Activated CD4-positive, CD25-positive, alpha-beta regulatory T cell treated with anti-CD3 and anti-CD28 coated beads, Interleukin-2, amount 50 U/mL, for 16 hours (primary cell): ENCODE results near the gene ALKBH5.

Source experiments
- DNase-seq: peaks from one replicate; pipeline ENCODE4 v3.0.0-alpha.2; 2020; ENCODE audit warnings: low read depth, low spot score

Gene ALKBH5

DNA sequence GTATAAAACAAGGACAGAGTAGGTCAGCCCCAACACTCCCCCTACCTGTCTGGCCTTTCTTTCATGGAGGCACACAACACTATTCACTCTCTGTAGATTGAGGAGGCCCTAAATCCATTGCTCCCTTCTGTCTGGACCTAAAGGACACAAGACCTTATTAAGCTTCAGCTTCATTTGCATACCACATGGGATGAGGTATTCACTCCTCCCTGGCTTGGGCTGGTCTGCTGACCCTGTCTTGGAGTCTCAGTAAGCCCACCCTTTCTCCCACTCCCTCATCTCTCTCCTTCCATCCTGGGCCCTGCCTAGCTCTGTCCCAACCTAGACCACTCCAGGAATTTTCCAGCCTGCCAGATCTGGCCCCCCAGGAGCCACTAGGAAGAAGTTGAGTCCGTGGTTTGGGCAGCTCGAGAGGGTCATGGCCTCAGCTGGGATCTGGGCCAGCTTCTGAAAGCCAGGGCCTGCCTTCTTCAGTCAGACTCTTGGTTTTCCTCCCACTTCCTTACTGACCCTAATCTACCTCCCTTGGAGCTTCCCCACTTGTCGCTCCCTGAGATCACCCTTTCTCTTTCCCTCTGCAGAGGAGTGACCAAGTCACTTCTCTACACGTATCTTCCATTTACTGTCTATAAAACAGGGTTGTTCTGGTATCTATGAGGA, 35.3 kb downstream of the ALKBH5 start:
- DNase-seq: no peak

- no peak for DNase-seq
Observed at GRCh38 chr17:18224053-18224386, 40.4 kb downstream of the ALKBH5 start.

- DNase-seq: no peak
Observed at GRCh38 chr17:18224387-18225120, 40.9 kb downstream of the ALKBH5 start.

- peak; percentile 92 for DNase-seq
Observed at GRCh38 chr17:18225121-18225641, 41.6 kb downstream of the ALKBH5 start, which contains the start of gene LLGL1. Gene LLGL1 (plus strand): TSS chr17:18225635. CDS start chr17:18225683, 48 bp downstream.

DNA sequence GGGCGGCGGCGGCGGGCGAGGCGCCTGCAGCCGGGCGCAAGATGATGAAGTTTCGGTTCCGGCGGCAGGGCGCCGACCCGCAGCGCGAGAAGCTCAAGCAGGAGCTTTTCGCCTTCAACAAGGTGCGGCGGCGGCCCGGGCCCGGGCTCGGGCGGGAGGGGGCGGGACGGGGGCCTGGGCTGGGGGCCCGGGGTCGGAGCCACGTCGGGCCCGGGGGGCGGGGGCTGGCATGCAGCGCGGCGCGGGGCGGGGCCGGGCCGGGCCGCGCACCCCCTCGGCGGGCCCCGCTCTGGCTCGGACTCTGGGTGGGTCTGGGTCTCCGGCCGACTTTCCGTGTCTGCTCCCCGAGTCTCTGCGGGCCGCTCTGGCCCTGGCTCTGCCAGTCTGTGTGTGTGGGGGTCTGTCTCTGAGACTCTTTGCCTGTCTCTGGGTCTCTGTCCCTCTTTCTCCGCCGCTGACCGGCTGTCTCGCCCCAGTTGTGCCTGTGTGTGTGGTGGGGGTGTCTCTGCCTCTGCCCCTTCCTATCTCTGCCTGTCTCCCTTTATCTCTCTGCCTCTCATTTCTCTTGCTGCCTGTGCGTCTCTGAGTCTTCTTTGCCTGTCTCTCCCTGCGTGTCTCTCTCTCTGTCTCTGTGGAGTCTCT, 42.1 kb downstream of the ALKBH5 start:
- no peak for DNase-seq

DNA sequence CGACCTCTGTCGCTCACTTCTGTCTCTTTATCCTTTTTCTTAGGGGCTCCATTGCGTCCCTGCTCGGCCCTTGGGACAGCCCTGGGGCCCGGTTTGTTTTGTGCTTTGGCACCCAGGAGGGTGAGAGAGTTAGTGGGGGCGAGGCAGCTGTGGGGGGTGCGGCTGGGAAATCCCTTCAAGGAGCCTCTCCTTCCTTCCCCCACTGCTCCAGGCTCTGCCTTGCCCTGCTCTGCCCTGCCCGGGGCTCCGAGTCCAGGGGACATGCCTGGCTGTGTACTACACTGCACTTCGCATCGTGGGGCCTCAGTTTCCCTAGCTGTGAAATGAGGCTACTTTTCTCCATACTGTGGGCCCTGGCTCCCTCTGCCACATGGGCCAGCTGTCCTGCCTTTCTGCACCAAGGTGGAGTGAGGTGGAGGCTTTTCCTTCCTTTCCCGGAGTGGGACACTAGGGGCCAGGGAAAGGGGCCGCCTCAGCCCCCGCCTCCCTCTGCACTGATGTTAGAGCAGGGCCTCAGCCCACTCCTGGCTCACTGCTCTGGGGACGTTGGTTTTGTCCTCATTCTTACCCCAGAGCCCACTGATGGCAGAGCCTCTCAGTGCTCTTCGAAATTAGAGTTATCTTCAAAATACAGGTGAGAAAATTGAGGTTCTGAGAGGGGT, 42.8 kb downstream of the ALKBH5 start:
- no peak for DNase-seq

DNA sequence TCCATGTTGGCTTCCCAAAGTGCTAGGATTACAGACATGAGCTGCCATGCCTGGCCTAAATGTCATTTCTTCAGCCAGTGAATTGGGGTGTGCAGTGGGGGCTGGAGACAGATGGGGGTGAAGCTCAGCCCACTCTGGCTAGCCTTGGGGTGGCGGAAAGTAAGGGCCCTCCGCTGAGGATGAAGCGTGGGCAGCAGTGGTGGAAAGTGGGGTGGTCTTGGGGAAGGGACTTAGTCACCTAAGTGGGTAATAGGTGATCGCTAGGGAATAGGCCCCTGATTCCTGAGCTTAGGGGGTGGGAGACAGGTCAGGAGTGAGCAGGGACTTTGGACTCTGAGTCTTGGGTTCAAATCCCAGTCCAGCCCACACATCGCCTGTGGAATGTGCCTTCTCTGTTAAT, 44.0 kb downstream of the ALKBH5 start:
- no peak for DNase-seq

- no peak for DNase-seq
Observed at GRCh38 chr17:18228176-18228682, 44.6 kb downstream of the ALKBH5 start.

- no peak for DNase-seq
Observed at GRCh38 chr17:18229254-18229653, 45.6 kb downstream of the ALKBH5 start.

GRCh38 chr17:18229771-18230170, 46.1 kb downstream of the ALKBH5 start:
- no peak for DNase-seq

DNA sequence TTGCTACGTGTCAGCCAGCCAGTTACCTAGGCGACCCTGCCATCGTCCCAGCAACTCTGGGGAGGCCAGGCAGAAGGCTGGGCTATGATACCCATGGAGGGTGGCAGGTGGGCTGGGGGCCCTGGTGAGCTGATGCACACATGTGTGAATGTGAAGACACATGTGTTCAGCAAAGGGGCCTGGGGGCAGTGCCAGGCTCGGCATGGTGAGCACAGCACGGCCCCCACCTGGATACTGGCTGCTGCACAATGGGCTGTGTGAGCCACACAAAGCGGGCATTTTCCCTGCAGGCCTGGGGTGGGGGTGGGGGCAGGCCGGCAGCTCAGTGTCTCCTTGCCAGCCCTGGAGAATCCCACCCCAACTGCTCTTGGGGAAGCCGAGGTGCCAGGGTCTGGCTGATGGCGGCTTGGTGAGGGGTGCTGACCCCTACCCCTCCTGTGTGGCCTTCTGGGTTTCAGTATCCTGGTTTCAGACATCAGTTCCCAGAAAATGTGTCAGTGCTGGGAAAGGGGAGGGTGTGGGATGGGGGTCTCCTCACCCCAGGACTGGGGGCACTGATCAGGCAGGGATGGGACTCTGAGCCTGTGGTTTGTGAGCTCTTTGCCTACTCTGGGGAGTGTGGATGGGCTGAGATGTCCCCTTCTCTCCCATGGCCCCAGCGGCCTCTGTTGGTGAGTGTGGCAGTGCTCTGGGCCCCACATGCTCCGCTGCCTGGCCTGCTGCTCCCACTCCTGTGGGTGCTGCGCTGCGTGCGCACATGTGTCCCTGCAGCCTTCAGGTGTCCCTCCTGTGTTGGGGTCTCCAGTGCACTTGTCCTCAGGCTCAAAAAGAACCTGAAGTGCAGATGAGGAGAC, 46.9 kb downstream of the ALKBH5 start:
- DNase-seq: no peak

DNA sequence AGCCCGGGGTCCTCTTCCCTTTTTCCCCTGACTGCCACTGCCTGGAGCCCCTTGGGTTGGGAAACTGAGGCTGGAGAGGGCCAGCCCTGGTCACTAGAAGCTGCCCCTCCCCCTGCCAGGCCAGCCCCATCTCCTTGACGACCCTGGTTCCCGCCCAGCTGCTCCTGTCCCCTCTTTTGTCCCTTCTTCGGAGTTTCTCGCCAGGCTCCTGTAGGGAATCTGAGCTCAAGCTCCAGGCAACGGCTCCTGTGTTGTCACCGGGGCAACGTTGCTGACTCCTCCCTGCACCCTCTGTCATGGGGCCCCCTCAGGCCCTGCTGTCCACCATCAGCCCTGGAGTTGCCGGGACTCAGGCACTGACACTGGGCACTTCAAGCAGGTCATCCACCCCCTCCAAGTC, 47.5 kb downstream of the ALKBH5 start:
- no peak for DNase-seq

DNA sequence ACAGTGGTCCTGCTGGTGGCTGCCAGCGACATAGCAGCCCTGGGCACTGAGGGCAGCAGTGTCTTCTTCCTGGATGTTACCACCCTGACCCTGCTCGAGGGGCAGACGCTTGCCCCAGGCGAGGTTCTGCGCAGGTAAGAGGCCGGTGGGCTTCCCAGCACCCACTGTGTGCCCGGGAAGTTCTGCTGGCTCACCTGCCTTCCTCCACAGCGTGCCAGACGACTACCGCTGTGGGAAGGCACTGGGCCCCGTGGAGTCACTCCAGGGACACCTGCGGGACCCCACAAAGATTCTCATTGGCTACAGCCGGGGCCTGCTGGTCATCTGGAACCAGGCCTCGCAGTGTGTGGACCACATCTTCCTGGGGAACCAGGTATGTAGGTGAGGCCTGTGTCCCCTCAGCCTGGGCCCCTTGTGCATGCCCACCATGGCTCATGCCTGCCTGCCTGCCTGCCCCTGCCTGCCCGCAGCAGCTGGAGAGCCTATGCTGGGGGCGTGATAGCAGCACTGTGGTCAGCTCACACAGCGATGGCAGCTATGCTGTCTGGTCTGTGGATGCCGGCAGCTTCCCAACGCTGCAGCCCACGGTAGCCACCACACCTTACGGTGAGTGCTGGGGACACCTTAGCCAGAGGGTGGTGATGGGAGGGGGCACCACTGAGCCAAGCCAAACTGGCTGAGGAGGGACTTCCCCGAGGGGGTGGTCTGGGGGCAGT, 50.3 kb downstream of the ALKBH5 start:
- DNase-seq: no peak

GRCh38 chr17:18234853-18235380, 51.3 kb downstream of the ALKBH5 start:
- DNase-seq: no peak

- no peak for DNase-seq
Observed at GRCh38 chr17:18235743-18236256, 52.2 kb downstream of the ALKBH5 start.

- DNase-seq: no peak
Observed at GRCh38 chr17:18236494-18236893, 52.9 kb downstream of the ALKBH5 start.

DNA sequence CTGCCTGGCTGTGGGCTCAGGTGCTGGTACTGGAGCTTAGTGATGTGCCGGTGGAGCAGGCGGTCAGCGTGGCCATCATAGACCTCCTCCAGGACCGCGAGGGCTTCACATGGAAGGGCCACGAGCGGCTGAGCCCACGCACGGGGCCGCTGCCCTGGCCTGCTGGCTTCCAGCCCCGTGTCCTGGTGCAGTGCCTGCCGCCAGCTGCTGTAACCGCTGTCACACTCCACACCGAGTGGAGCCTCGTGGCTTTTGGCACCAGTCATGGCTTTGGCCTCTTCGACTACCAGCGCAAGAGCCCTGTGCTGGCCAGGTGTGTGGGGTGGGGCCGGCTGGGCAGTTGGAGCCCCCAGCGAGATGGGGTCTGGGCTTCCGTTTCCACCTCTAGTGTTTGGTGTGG, 53.8 kb downstream of the ALKBH5 start:
- DNase-seq: no peak

- DNase-seq: no peak
Observed at GRCh38 chr17:18238299-18238698, 54.7 kb downstream of the ALKBH5 start.

DNA sequence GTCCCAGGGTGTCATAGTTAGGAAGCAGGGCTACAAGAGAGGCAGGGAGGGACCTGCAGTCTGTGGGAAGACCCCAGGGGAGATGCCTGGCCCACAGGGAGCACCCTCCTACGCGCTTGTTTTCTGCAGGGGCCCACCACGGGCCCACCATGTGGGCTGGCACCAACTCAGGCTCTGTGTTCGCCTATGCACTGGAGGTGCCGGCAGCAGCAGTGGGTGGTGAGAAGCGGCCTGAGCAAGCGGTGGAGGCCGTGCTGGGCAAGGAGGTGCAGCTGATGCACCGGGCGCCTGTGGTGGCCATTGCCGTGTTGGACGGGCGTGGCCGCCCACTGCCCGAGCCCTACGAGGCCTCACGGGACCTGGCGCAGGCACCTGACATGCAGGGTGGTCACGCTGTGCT, 56.8 kb downstream of the ALKBH5 start:
- DNase-seq: no peak
